ENCODE data around the gene OR13C4.

- no peak for TF ChIP-seq ZBTB7A (IDR thresholded peaks at IDR 0.05; ENCODE audit: low read depth)
- TF ChIP-seq YY1 (IDR thresholded peaks at IDR 0.05; ENCODE audit: low read depth): no peak
- no peak for TF ChIP-seq EP300 (IDR thresholded peaks at IDR 0.05; ENCODE audit: borderline replicate concordance)
Measured at GRCh38 chr9:104544644-104545043, 17.6 kb upstream of the OR13C4 start.

All from Ishikawa (cell line).